ENCODE measurements around the gene GPRC5A.
A peak's percentile ranks its signal among the peaks of the same experiment; 100 is the strongest.

The GPRC5A gene

DNA sequence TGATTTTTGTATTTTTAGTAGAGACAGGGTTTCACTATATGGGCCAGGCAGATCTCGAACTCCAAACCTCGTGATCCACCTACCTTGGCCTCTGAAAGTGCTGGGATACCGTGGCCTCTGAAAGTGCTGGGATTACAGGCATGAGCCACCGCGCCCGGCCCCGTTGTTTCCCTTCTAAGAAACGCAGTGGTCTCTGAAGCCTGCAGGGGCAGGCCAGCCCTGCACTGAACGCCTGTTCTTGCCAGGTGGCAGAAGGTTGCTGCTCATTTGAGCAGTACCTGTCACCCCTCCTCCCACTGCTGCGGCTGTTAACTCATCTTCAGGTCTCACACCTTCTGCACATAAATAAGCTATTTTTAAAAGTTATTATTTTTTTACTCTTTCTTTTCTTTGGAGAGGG is 24.3 kb downstream of the GPRC5A start:
- DNase-seq, result no peak

DNA sequence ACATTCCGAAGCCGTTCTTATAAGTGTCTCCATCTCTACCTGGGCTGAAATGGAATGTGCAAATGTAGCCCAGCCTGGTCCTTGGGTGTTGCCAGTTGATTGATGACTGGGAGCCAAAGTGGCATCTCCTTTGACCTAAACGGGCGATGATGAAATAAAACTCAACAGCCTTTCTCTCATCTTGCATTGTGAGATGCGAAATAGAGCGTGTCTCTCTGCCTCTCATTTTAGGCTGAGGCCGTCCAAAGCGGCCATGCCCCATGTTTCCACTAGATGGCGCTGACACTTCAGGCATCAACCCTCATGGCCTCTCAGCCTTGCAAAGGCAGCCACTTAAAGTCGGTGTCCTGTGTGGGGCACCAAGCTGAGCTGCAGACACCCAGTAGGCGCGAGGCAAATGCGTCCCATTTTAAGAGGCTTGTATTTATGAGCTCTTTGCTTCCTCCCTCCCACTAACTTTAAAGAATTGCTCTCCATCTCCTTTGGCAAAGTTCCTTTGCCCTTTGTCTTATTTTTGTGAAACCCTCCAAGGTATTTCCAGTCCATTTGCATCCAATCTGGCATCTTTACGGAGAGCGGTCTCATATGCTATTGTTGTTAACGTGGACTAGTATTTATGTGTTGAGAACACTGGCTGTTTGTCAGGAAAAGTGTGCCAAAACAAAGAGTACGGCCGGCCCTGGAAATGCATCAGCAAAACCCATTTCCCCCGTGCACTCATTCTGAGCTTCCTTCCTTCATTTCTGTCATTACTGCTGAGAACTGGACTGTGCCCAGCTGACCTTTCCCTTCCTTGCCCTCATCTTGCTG is 25.0 kb downstream of the GPRC5A start:
- DNase-seq, result peak; percentile 87 to 90

DNA sequence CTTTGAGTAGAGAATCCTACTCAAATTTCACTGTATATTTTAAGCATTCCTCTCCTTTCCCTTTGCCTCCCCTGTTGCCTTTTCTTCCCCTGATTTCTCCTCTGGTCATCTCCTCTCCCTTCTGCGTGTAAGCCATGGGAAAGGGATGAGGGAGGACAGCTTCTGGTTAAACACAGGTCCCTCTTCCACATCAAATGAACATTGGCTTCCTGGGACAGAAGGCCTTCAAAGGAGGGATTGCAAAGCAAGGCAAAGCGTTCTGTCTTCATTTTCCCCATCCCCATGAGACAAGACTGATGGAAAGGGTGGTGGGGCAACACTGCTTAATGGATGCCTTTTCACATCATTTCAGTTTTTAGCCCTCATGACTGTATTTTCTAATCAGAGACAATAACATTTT is 26.2 kb downstream of the GPRC5A start:
- DNase-seq, result no peak

DNA sequence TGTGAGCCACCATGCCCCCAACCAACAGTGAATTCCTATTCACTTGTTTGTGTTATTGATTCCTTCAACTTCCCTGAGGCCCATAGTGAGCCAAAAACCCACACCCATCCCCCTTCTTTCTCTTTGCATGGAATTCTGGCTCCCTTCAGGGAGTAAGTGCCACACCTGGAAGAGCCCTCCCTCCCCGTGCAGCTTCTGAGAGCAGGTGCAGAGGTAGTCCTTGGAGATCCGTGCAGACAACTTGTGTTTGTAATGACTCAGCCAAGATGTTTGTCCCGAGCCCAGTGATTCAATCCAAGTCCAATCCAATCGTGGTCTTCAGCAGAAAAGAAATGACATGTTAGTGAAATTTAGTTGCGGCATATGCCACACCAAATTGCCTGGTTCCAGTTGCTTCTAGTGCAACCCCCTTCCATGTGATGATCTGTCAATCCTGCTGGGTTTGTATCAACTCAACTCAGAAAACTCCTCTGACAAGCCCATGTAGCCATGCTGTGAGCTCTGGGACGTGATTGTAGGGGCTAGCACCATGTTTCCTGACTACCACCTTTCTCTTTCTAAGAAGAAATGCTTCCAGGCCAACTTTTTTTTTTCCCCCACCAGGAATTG is 27.5 kb downstream of the GPRC5A start:
- no peak for DNase-seq

DNA sequence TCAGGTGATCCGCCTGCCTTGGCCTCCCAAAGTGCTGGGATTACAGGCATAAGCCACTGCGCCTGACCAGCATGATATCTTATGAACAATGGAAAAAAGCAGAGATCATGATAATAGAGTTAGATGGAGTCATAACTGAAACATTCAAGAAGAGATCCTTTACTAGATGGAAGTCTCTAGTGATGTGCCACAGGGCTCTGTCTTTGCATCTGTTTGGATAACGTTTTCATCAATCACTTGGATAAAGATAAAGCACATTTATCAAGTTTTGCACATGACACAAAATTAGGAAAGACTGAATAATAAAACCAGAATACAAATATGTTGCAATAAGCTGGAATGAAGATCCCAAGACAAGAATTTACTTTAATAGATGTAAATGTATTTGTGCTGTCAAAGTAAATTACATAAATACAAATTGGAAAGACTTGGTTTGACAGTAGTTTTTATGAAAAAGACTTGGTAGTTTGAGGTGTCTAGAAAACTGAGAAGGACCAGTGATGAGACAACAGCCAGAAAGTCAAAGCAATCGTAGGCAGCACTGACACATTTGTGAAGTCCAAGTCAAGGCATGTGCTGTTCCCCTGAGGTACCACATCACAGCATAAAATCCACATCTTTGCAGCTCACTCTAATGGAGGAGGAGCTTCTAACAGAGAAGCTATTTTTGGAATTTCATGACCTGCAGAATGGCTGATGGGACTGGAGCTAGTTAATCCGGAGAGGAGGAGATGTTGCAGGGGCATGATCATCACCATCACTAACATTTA is 28.5 kb downstream of the GPRC5A start:
- DNase-seq, result no peak

DNA sequence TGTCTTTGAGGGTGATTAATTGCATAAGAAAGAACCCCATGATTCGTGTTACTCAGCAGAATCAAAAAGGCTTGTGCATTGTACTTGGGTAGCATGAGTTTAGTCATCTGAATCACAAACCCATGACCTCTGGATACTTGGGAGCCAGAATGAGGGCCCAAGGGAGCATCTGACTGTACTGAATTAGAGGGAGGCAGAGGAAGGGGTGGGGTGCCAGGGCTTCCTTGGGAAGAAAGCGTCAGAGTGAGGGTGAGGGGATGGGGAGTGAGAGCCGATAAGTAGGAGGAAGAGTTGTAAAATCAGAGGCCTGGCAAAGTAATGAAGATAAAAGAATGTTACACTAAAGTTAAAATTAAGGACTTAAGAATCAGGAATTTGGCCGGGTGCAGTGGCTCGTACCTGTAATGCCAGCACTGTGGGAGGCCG is 30.8 kb downstream of the GPRC5A start:
- DNase-seq, result no peak

DNA sequence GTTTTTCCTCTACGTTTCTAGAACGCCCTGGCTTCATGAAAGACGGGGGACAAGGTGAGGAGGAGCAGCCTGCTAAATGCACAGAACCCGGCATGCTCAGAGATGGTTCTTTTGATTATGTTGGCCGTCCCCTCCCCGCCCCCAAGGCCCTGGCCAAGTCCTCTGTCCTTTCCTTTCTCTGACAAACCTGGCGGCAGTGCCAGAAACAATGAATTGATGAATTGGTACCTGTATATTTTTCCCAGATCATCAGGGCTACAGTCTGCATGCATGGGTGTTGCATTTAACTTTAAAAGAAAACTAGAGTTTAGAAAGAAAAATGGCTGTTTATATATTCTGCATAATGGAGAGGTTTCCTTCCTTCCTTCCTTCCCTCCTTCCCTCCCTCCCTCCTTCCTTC is 31.6 kb downstream of the GPRC5A start:
- DNase-seq, result no peak

DNA sequence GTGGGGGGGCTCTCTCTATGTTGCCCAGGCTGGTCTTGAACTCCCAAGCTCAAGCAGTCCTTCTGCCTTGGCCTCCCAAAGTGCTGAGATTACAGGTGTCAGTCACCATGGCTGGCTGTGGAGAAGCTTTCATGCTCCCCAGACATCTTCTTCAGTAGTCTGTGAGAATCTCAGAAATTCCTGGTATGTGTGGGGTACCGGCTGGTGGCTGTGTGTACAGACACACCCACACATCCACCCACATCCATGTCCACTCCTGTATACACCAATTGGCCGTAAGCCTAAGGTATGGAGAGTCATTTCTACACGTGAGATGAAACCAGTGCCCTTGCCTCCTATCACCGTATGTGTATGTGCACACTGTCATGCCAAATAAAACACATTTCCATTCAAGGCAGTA is 32.8 kb downstream of the GPRC5A start:
- no peak for DNase-seq

DNA sequence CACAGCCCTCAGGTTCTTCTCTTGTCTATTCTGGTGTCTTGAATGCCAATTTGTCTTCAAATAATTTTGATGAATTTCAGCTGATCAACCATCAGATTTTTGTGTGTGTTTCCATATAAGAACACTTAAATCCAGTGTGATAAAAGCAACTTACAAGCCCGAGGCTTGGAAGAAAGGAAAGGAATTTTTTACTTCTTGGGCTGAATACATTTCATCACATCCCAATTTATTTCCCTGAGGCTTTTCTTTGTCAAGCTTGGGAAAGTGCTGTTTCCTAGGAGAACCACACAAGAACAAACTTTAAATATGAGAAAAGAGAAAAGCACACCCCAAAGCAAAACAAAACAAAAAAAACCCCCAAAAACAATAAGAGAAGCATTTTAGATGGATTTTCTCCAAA is 34.0 kb downstream of the GPRC5A start:
- DNase-seq, result no peak

DNA sequence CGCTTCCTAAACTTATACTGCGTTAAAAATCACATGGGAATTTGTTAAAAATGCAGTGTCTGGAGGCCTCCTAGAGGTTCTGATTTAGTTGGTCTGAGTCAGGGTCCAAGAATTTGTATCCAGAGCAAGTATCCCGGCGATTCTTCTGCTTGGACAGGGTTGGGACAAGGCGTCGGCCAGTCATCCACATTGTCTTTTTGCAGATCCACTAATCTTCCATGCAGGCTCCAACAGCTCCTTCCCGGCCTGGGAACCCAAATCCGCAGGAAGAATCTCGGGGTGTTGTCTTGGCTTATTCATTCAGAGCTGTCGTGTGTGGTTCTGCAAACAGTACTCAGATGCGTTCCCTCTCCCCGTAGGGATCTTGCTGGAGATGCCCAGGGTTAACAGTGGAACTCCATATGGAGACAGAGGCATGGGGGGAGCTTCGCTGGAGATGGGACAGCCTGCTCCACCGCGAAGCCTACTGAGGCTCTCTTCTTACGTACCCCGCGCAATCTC is 35.3 kb downstream of the GPRC5A start:
- DNase-seq, result no peak

DNA sequence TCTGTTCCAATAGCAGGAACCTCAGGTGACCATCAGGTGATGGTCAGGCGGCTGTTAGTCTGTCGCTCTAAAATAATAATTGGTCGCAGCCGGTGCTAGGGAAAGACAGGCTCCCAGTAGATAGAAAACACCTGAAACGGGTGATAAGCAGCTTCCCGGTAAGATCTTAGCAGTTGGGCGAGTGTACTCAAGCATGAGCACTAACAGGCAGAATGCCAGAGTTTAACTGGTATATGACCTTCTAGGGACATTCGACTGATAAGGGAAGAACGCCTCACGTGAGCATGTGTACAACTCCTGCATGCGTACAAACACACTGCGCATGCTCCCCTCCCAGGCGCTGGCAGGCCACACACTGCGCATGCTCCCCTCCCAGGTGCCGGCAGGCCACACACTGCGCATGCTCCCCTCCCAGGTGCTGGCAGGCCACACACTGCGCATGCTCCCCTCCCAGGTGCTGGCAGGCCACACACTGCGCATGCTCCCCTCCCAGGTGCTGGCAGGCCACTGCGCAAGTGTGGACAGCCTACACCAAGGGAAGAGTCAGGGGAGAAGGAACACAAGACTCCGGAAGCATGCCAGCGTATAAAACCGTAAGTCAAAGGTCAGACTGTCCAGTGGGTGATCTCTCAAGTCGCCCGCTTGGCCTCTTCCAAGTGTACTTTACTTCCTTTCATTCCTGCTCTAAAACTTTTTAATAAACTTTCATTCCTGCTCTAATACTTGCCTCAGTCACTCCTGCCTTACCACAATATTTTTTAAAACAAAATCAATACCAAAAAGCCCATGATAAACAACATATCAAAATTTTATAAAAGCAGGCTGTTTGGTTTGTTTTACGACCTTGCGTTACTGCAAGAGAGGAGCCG is 36.1 kb downstream of the GPRC5A start:
- DNase-seq, result peak in 1 of 2 donors; percentile 48

DNA sequence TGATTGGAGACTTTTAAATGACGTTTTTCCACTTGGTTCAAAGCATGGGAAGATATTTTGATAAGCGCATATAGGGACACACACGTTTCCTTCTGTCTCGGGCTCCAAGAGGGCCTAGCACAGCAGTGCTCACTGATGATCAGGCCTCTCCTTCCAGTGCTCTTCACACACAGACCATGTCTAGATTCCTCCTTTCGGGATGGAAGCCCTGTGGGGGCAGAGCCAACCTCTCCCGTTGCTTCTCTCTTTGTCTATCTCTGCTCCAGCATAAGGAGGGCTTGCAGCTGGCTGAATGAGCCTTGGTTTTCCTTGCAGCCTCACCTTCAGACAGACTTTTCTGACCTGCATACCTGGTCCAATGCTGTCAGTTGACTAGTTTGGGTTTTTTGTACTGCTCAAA is 38.3 kb downstream of the GPRC5A start:
- DNase-seq, result no peak

DNA sequence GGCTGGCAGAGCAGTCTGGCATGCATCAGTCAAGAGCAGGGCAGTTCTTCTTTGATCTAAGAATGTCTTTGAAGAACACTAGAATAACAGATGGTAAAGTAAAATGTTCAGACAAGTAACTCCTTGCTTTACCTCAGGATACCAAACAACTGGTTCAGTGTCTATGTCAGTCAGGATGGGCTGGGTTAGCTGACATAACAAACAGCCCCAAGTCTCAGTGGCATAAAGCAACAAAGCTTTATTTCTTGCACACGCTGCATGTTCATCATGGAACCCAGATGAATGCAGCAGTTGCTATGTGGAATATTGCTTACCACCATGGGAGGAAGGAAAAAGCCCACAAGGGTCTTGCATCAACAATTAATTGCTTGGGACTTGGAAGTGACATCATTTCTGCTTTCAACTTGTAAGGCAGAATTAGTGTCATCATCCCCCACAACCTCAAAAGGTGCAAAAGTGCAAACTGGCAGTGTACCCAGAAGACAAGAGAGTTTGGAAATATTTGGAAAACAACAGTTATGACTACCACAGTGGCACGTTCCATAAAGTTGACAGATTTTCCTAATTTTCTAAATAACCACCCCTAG is 39.4 kb downstream of the GPRC5A start:
- no peak for DNase-seq

DNA sequence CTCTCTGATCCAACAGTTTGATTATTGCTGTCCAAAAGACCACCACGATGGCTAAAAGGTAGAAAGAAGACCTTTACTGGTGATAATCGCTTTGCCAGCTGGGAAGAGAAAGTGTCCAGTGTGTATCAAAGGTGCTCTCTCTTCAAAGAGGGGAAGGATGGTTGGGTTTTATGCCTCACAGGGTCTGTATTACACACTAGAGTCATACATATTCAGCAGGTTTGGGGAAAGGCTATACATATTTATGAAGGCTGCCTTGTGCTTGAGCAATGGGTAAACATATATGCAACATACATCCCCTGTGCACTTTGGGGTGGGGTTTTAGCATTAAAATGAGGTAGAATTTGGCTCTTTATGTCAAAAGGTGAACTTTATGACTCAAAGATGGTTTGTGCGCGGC is 42.4 kb downstream of the GPRC5A start:
- no peak for DNase-seq

DNA sequence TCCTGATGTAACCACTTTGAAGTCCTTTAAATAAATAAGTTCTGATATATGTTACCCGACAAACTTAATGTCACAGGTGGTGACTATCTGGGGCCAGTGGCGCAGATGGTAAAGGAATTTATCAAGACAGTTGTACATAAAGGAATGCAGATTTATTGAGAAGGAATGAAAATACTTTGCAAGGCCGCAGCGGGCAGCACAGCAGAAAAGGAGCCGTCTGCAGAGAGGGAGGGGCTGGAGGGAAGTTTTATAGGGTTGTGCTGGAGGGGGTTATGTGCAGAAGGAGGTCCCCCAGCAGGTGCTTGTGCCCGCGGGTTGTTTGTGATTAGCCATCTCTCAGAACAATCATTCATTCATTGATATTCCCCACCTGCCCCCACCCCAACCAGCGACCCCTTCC is 43.2 kb downstream of the GPRC5A start:
- no peak for DNase-seq

DNA sequence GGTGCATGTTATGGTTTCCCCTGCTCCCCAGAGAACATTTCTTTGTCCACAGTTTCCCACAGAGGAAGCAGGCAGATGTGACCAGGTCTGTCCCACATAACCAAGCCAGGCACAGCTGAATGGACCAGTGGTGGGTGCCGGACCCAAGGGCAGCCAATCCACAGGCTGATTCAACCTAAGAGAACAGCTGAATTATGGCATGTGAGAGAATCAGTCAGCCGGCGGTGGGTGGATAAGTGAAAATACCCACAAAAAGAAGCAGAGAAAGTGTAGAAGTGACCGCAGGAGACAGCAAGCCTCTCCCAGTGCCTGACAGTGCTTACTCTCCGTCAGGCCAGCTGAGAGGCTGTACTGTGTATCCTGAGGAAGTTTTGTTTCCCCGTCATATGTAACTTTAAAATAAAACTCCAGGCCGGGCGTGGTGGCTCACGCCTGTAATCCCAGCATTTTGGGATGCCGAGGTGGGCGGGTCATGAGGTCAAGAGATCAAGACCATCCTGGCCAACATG is 45.7 kb downstream of the GPRC5A start:
- no peak for DNase-seq

DNA sequence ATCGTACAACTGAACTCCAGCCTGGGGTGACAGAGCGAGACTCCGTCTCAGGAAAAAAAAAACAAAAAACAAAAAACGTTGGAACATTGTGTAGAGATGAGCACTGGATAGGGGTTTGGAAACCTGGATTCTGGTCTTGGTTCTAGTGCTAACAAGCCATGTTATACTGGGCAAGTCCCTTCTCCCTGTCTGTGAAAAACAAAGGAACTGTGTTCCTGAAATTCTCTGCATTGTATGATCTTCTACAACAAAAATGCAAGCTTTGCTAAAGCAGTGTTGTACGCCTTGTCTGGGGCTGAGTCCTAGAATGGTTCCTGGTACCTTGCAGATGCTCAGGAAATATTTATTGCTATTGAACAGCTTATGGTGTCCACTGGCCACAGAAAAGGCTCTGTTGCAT is 47.2 kb downstream of the GPRC5A start:
- DNase-seq, result no peak

DNA sequence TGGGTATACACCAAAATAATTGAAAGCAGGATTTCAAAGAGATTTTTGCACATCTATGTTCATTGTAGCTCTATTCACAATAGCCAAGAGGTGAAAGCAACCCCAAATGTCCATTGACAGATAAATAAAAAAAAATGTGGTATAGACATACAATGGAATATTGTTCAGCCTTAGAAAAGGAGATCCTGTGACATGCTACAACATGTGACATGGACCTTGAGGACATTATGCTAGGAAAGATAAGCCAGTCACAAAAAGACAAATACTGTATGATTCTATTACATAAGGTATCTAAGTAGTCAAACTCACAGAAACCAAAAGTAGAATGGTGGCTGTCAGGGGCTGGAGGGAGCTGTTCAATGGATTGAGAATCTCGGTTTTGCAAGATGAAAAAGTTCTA is 48.5 kb downstream of the GPRC5A start:
- DNase-seq, result no peak

DNA sequence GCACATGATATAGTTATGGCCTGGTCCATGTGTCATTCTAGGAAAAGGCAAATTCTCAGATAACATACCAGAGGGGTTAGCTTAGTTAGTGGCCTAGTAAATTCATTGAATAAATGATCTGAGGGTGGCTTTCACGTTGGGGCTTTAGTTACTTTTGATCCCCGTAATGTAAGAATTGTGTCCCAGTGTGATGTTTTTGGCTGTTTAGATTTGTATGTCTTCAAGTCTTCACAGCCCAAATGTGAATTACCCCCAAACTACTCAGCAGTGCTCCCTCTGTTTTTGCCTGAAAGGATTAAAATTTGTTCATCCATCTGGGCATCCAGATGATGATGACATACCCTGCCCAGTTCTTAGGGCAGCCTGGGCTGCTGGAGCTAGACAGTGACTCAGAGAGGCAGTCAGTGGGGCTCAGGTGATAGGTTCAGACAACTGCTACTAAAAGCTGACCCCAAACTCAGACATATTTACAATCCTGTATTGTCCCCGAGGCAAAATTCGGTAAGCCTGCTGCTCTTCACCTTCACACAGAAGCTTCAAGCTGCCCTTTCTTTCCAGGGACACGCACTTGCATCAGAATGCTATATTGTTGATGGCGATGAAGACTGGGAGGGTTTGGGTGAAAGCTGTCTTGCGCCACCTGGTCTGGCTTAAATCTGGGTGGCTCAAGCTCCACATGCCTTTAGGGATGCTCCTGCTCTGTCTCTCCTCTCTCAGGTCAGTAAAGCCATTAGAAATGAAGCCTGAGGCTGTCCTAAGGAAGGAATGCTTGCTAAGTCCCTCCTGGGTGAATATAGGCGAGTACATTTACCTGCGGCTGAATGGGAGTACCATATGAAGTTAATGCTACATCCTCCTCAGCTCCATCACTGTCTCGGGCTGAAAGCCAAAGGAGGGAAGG is 50.3 kb downstream of the GPRC5A start:
- no peak for DNase-seq

DNA sequence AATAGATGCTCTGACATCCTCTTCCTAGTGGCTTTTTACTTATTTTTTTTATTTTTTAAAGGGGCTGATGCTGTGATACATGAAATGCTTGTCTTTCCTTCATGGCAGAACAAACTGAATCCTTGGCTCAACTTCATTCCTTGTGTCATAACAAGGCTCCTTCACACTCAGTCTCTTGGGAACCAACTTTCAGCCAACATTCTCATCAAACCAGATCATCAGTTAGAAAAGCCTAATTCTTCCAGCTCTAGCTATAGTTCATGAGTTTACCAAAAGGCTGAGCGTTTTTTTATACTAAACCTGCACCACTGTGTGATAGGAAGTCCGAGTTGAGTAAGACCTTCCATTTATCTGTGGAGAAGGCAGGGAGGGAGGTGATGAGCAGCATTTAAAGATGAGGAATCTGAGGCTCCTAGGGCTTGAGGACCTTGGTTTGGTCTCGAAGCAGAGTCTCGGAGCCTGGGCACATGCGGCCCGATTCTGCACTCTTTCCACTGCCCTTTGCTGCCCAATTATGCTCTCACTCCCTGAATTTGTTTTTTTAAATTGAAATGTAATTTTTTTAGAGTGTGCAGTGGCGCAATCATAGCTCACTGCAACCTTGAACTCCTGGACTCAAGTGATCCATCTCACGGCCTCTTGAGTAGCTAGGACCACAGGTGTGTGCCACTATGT is 52.4 kb downstream of the GPRC5A start:
- DNase-seq, result no peak
